ENCODE results near the gene GPNMB. TPM values are rescaled to one million over a fixed set of nuclear protein-coding genes. Genes with fewer than 3 reads are reported as not detected.
A peak's percentile ranks its signal among the peaks of the same experiment; 100 is the strongest.

The GPNMB gene
- total RNA-seq, 1 experiment from 2014 or later: 1.2 TPM

- Histone ChIP-seq H3K36me3 (replicated peaks; ENCODE audit: control insufficient read depth, insufficient read depth, low read length) (no peaks in the 10 kb centered on the region), H3K4me3 (ENCODE audit: insufficient read depth, low read depth, low read length) (no peak overlapping the region), H3K27me3 (ENCODE audit: control insufficient read depth, insufficient read depth, low read length) (no peaks in the 10 kb centered on the region)
- no peak for DNase-seq
These were observed 6.9 kb upstream of the GPNMB start for GRCh38 chr7:23239698-23240097.

GRCh38 chr7:23242321-23242720 lies 4.3 kb upstream of the GPNMB start:
- no peak overlapping the region for H3K4me3 ChIP-seq (ENCODE audit: insufficient read depth, low read depth, low read length)
- no peaks in the 10 kb centered on the region for H3K36me3 ChIP-seq (replicated peaks; ENCODE audit: control insufficient read depth, insufficient read depth, low read length)
- H3K27me3 ChIP-seq (ENCODE audit: control insufficient read depth, insufficient read depth, low read length): no peaks in the 10 kb centered on the region
- no peak for DNase-seq

GRCh38 chr7:23242935-23243334 lies 3.6 kb upstream of the GPNMB start:
- Histone ChIP-seq H3K4me3 (ENCODE audit: insufficient read depth, low read depth, low read length) (no peak overlapping the region), H3K27me3 (ENCODE audit: control insufficient read depth, insufficient read depth, low read length) (peaks cover 2% of the 10 kb centered on the region; the same call in 1 of the 2 replicates), H3K36me3 (replicated peaks; ENCODE audit: control insufficient read depth, insufficient read depth, low read length) (no peaks in the 10 kb centered on the region)
- no peak for DNase-seq

- peak; percentile 56 for DNase-seq
- Histone ChIP-seq H3K36me3 (replicated peaks; ENCODE audit: control insufficient read depth, insufficient read depth, low read length) (no peaks in the 10 kb centered on the region), H3K27me3 (ENCODE audit: control insufficient read depth, insufficient read depth, low read length) (peaks cover 2% of the 10 kb centered on the region; the same call in 1 of the 2 replicates), H3K4me3 (ENCODE audit: insufficient read depth, low read depth, low read length) (peak overlapping the region; percentile 23; the same call in 1 of the 2 replicates)
These were observed 549 bp downstream of the GPNMB start for GRCh38 chr7:23247046-23247602.

- Histone ChIP-seq H3K36me3 (replicated peaks; ENCODE audit: control insufficient read depth, insufficient read depth, low read length) (no peaks in the 10 kb centered on the region), H3K27me3 (ENCODE audit: control insufficient read depth, insufficient read depth, low read length) (peaks cover 2% of the 10 kb centered on the region; the same call in 1 of the 2 replicates), H3K4me3 (ENCODE audit: insufficient read depth, low read depth, low read length) (peak overlapping the region; percentile 23; the same call in 1 of the 2 replicates)
- peak; percentile 67 for DNase-seq
These were observed 1.2 kb downstream of the GPNMB start for GRCh38 chr7:23247603-23248335.

GRCh38 chr7:23249486-23249885 lies 2.9 kb downstream of the GPNMB start:
- peaks cover 2% of the 10 kb centered on the region; the same call in 1 of the 2 replicates for H3K27me3 ChIP-seq (ENCODE audit: control insufficient read depth, insufficient read depth, low read length)
- no peaks in the 10 kb centered on the region for H3K36me3 ChIP-seq (replicated peaks; ENCODE audit: control insufficient read depth, insufficient read depth, low read length)
- H3K4me3 ChIP-seq (ENCODE audit: insufficient read depth, low read depth, low read length): no peak overlapping the region
- no peak for DNase-seq

GRCh38 chr7:23254051-23254681 lies 7.6 kb downstream of the GPNMB start:
- Histone ChIP-seq H3K36me3 (replicated peaks; ENCODE audit: control insufficient read depth, insufficient read depth, low read length) (no peaks in the 10 kb centered on the region), H3K27me3 (ENCODE audit: control insufficient read depth, insufficient read depth, low read length) (no peaks in the 10 kb centered on the region), H3K4me3 (ENCODE audit: insufficient read depth, low read depth, low read length) (no peak overlapping the region)
- DNase-seq: no peak

- no peaks in the 10 kb centered on the region for H3K36me3 ChIP-seq (replicated peaks; ENCODE audit: control insufficient read depth, insufficient read depth, low read length)
- H3K27me3 ChIP-seq (ENCODE audit: control insufficient read depth, insufficient read depth, low read length): no peaks in the 10 kb centered on the region
- no peak overlapping the region for H3K4me3 ChIP-seq (ENCODE audit: insufficient read depth, low read depth, low read length)
- DNase-seq: no peak
These were observed 10.2 kb downstream of the GPNMB start for GRCh38 chr7:23256731-23257130.

- Histone ChIP-seq H3K36me3 (replicated peaks; ENCODE audit: control insufficient read depth, insufficient read depth, low read length) (no peaks in the 10 kb centered on the region), H3K4me3 (ENCODE audit: insufficient read depth, low read depth, low read length) (no peak overlapping the region), H3K27me3 (ENCODE audit: control insufficient read depth, insufficient read depth, low read length) (no peaks in the 10 kb centered on the region)
- no peak for DNase-seq
These were observed 13.8 kb downstream of the GPNMB start for GRCh38 chr7:23260371-23260770.

GRCh38 chr7:23261843-23262452 lies 15.4 kb downstream of the GPNMB start:
- no peaks in the 10 kb centered on the region for H3K27me3 ChIP-seq (ENCODE audit: control insufficient read depth, insufficient read depth, low read length)
- no peak overlapping the region for H3K4me3 ChIP-seq (ENCODE audit: insufficient read depth, low read depth, low read length)
- H3K36me3 ChIP-seq (replicated peaks; ENCODE audit: control insufficient read depth, insufficient read depth, low read length): no peaks in the 10 kb centered on the region
- peak; percentile 84 for DNase-seq

GRCh38 chr7:23264916-23265458 lies 18.4 kb downstream of the GPNMB start:
- DNase-seq: no peak

GRCh38 chr7:23266918-23267317 lies 20.3 kb downstream of the GPNMB start:
- Histone ChIP-seq H3K4me3 (ENCODE audit: insufficient read depth, low read depth, low read length) (no peak overlapping the region), H3K36me3 (replicated peaks; ENCODE audit: control insufficient read depth, insufficient read depth, low read length) (no peaks in the 10 kb centered on the region), H3K27me3 (ENCODE audit: control insufficient read depth, insufficient read depth, low read length) (no peaks in the 10 kb centered on the region)
- no peak for DNase-seq

More at GRCh38 chr7:23264916-23265458, 18.4 kb downstream of the GPNMB start:
- H3K27me3 ChIP-seq (ENCODE audit: control insufficient read depth, insufficient read depth, low read length): no peaks in the 10 kb centered on the region
- no peak overlapping the region for H3K4me3 ChIP-seq (ENCODE audit: insufficient read depth, low read depth, low read length)
- no peaks in the 10 kb centered on the region for H3K36me3 ChIP-seq (replicated peaks; ENCODE audit: control insufficient read depth, insufficient read depth, low read length)

GRCh38 chr7:23267357-23267756 lies 20.8 kb downstream of the GPNMB start:
- Histone ChIP-seq H3K36me3 (replicated peaks; ENCODE audit: control insufficient read depth, insufficient read depth, low read length) (no peaks in the 10 kb centered on the region), H3K27me3 (ENCODE audit: control insufficient read depth, insufficient read depth, low read length) (no peaks in the 10 kb centered on the region), H3K4me3 (ENCODE audit: insufficient read depth, low read depth, low read length) (no peak overlapping the region)
- DNase-seq: no peak

- Histone ChIP-seq H3K36me3 (replicated peaks; ENCODE audit: control insufficient read depth, insufficient read depth, low read length) (no peaks in the 10 kb centered on the region), H3K27me3 (ENCODE audit: control insufficient read depth, insufficient read depth, low read length) (no peaks in the 10 kb centered on the region; the same call in 1 of the 2 replicates), H3K4me3 (ENCODE audit: insufficient read depth, low read depth, low read length) (no peak overlapping the region)
- no peak for DNase-seq
These were observed 21.6 kb downstream of the GPNMB start for GRCh38 chr7:23268167-23268566.
